ENCODE measurements around the gene GHRH.

The GHRH gene

DNA sequence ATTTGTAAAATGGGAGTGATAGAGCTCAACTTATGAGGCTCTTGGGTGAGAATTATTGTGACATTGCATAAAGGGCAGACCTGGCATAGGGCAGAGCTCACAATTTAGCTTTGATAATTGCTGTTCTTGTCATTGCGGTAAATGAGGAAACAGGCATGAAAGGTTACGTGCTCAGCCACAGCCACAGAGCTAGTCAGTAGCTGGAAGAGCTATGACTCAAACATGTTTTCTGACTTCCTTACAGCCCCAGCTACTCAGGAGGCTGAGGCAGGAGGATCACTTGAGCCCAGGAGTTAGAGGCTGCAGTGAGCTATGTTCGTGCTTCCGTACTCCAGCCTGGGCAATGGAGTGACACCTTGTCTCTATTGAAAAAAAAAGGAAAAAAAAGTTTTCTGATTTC is 3.5 kb upstream of the GHRH start:
- in situ Hi-C loops (cut with HindIII; ENCODE audit: low sequenced_read_pairs), result loop anchor here (5.0 to 25.0 kb wide), 2 partner anchors 87 to 247 kb away; partner anchors contain the start of gene NNAT

DNA sequence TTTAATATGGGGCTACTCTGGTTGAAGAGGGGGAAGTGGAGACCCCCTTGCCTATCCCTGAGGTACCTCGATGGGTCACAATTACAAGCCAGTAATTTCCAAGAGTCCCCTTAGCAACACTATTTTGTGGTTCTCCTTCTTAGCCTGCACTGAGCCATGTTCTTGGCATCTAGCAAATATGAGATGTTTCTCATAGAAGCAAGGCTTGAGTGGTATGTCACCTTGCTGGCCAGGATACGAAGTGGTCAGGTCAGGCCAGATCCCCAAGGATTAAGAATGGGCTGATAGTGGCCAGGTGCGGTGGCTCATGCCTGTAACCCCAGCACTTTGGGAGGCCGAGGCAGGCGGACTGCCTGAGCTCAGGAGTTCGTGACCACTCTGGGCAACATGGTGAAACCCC is 2.1 kb upstream of the GHRH start:
- in situ Hi-C loops (cut with HindIII; ENCODE audit: low sequenced_read_pairs), result loop anchor here (25.0 kb wide), 1 partner anchor 249 kb away; the partner anchor contains the start of gene NNAT

DNA sequence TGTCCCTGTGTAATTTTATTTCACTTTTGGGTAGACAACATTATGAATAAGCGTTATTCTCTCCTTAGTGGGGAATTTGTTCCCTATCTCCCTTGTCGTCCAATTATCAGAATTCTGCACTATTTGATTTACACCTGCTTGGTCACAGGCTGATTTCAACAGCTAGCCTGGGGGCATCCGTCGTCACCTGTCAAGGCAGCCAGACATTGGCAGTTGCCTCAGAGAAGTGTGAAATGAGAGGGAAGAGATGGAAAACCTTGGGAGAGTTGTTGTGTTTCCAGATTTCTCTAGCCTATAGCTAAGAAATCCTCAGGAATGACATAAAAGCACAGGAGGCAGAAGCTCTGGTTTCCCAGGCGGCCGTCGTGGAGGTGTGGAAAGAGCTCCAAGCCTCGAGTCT is 891 bp upstream of the GHRH start:
- in situ Hi-C loops (cut with HindIII; ENCODE audit: low sequenced_read_pairs), result loop anchor here (25.0 kb wide), 1 partner anchor 250 kb away; the partner anchor contains the start of gene NNAT

DNA sequence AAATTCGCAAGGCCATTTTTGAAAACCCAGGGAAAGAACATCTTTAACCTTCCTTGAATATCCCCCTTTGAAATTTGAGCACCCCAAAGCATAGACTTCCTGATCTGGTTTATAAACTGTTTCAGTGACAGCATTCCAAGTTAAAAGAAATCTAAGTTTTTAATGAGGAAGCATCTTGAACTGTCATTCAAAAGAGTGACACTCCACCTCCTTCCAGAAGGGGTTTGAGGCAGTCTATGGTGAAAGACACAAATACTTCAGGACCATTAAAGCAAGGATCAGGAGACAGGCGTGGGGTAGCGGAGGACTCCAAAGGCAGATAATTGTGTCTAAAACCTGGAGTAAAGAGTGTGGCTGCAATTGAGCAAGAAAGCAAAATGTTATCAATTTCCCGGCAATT is 691 bp downstream of the GHRH start:
- in situ Hi-C loops (cut with HindIII; ENCODE audit: low sequenced_read_pairs), result loop anchor here (25.0 kb wide), 1 partner anchor 251 kb away; the partner anchor contains the start of gene NNAT

DNA sequence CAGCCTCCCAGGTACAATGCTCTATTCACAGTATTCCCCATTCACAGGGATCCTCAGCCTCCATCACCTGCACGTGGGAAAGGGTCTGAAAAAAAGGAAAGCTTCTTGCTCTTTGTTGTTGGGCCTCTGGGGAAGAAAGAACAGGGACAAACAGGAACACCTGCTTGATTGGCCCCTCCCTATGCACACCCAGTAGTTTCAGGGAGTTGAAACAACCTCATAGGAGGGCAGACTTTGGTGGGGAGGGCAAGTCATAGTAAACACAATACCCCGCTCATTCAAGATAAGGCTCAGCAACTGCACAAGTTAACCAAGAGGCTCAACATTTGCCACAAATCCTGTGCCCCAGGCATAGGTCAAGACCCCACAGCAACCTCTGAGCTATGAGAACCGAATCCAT is 1.7 kb downstream of the GHRH start:
- in situ Hi-C loops (cut with HindIII; ENCODE audit: low sequenced_read_pairs), result loop anchor here (25.0 kb wide), 1 partner anchor 252 kb away; the partner anchor contains the start of gene NNAT

DNA sequence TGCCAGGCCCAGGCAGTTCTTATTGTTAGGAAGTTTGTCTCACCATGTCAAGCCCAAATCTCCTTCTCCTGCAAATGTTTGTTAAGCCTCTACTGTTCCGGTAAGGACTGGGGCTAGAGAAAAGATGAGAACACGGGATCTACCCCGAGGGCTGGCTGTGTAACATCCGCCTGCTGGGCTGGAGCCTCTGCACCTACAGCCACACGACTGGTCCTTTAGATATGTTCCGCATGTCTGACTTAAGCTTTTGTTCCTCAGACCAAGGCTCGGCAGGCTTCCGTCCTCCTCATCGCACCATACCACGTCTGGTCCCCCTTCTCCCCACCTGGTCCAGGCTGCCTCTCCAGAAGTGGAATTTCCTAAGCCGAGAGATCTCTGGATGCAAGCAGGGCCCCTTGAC is 2.6 kb downstream of the GHRH start:
- in situ Hi-C loops (cut with HindIII; ENCODE audit: low sequenced_read_pairs), result loop anchor here (25.0 kb wide), 1 partner anchor 253 kb away; the partner anchor contains the start of gene NNAT

DNA sequence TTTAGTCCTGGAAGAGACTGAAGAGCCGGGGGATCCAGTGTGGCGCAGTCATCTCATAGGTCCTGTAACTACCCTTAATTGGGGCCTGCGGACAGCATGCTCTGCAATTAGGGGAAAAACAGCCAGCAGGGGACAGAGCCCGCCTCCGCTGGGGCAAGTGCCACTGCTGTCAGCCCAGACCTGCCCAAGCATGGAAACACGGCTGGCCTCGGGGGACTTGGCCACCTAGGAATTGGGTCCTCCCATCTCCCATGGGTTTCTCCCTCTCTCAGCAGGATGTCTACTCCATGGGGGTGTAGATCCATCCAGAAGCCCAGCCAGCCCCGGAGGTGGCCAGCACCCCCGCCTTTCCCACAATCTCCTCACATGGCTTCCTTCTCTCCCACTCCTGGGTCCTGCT is 3.6 kb downstream of the GHRH start:
- in situ Hi-C loops (cut with HindIII; ENCODE audit: low sequenced_read_pairs), result loop anchor here (25.0 kb wide), 1 partner anchor 254 kb away; the partner anchor contains the start of gene NNAT

DNA sequence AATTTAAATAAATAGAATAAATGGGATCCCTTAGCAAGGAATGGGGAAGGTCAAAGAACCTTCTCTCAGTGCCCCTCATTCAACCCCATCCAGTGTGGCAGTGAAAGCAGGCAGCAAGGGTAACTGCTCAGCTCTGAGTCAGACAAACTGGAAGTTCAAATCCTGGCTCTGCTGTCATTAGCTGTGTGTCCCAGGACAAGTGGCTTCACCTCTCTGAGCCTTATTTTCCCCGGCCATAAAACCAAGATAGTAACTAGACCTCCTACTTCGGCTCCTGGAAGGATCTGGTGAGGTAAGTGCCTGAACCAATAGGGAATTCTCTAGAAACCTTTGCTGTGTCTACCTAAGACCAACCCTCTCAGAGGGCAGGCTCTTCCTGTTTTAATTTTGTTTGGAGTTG is 4.1 kb downstream of the GHRH start:
- in situ Hi-C loops (cut with HindIII; ENCODE audit: low sequenced_read_pairs), result loop anchor here (25.0 kb wide), 1 partner anchor 255 kb away; the partner anchor contains the start of gene NNAT

DNA sequence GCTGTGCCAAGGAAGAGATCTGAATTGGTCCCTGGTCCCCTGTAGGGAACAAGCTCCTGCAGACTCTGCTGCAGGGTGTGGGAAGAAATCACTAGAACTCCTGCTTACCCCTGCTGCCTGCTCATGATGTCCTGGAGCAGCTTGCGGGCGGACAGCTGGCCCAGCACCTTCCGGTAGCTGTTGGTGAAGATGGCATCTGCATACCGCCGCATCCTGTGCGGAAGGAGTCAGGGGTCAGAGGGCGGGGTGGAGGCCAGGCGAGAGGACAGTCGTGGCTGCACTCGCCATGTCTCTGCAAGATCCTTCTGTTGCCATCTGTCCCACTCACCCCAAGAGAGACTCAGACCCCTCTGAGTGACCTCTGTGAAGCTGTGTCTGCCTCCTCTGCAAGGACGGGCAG is 5.3 kb downstream of the GHRH start:
- in situ Hi-C loops (cut with HindIII; ENCODE audit: low sequenced_read_pairs), result loop anchor here (25.0 kb wide), 1 partner anchor 256 kb away; the partner anchor contains the start of gene NNAT

DNA sequence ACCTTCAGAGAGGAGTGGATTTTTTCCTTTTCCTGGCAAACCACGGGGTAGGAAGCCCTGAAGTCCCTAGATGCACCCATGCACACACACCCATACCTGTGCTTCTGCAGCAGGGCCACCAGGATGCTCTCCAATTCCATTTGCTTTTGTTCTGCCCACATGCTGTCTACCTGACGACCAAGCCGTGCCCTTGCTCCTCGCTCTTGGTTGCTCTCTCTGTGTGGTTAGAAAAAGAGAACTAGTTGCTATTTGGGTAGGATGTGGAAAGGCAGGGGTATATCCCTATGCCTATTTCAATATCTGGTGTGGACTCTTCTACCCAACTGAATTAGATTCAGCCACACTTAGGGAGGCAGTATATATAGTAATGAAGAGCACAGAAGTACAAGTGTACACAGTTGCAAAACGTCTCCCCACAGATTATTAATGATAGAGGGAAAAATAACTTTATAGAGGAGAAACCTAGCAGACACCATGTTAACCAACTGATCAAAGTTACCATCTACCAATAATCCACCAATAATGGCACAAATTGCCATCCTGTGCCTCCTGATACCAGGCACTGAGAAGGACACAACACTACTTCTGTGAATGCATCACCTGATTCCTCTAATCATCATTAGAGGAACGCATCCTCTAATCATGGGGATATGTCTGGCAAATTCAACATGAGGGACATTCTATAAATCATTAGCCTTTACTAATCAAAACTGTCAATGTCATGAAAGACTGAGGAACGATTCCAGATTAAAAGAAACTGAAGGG is 7.3 kb downstream of the GHRH start:
- in situ Hi-C loops (cut with HindIII; ENCODE audit: low sequenced_read_pairs), result loop anchor here (5.0 to 25.0 kb wide), 2 partner anchors 52 to 258 kb away; partner anchors contain the start of gene NNAT

DNA sequence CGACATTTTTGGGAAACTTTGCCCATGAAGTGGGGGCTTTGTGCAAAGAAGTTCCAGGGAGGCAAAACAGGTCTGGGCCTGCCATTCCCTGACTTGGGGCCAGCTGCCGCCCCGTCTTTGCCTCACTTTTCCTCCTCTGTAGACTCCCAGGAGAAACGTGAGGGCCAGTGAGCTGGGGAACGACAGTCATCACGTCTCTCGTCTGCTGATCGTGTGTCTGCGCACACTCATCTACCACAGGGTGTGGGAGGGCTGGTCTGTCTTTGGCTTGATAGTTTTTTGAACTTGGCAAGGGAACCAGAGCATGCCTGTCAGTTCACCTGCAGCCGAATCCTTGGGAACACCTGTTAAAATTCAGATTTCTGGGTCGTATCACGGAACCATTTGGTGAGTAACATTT is 8.5 kb downstream of the GHRH start:
- in situ Hi-C loops (cut with HindIII; ENCODE audit: low sequenced_read_pairs), result loop anchor here (5.0 to 25.0 kb wide), 2 partner anchors 51 to 259 kb away; partner anchors contain the start of gene NNAT

DNA sequence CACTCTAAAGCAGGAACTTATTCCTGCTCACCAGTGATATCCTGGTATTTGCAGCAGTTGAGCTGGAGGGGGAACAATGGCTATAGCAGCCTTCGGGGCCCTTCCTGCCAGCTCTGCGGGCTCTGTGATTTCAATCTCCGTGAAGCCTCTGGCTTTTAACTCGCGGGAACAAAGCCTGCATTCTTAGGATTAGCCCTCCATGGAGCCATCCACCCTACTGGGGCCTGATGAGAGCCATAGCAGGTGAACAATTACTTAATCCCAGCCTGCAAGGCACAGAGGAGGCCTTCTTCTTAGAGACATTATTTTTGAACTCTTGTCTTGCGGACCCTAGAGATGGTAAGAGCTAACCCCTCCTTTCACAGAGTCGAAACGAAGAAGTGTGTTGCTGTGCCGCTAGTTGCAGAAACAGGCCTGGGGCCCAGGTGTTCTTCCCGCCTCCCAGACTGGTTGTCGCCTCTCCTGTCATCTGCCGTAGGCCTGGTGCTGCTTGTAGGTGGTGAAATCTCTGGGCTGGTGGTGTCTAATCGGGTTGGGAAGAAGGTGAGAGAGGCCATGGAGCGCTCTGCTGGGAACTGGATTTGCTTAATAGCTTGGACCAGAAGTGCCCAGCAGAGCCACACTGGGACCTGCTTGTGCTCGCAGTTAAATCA is 9.7 kb downstream of the GHRH start:
- in situ Hi-C loops (cut with HindIII; ENCODE audit: low sequenced_read_pairs), result loop anchor here (5.0 to 25.0 kb wide), 2 partner anchors 50 to 260 kb away; partner anchors contain the start of gene NNAT

DNA sequence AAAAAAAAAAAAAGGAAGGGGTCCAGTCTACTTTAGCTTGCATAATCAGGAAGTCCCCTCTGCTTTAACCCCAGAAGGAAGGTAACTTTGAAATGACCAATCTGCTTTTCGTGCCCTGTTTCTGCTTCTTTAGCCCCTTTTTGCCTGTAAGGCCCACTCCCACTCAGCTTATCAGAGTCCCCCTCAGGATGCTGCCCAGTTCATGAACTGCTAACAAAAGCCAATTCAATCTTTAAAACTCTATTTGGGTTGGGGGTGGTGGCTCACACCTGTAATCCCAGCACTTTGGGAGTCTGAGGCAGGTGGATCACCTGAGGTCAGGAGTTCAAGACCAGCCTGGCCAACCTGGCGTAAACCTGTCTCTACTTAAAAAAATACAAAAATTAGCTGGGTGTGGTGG is 12.3 kb downstream of the GHRH start:
- in situ Hi-C loops (cut with HindIII; ENCODE audit: low sequenced_read_pairs), result no loop called here

DNA sequence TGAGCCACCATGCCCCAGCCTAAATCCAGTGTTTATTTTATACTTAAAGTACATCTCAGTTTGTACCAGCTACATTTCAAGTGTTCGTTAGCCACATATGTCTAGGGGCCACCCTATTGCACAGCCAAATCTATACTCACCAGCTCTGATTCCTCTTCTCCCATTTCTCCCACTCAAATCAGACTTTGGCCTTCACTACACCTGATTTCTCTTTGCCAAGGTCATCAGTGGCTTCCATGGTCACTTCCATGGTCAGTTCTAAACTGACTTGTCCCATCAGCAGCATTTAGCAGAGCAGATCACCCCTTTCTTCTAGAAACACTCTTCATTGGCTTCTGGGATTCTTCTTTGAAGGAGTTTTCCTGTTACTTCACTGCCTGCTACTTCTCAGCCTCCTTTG is 14.1 kb downstream of the GHRH start:
- in situ Hi-C loops (cut with HindIII; ENCODE audit: low sequenced_read_pairs), result no loop called here

DNA sequence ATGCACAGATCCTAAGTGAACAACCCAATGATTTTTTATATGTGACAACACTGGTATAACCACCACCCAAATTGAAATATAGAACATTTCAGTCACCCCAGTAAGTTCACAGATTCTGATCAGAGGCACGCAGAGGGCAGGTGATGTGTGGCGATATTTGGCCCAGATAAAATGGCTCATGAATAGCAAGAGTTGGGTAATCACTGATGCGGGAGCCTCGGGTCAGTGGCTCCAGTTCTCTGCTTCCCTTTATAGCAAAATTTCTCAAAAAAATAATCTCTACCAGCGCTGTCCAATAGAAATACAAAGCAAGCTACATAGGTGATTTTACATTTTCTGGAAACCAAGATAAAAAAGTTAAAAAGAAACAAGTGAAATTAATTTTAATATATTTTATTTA is 14.9 kb downstream of the GHRH start:
- in situ Hi-C loops (cut with HindIII; ENCODE audit: low sequenced_read_pairs), result no loop called here

DNA sequence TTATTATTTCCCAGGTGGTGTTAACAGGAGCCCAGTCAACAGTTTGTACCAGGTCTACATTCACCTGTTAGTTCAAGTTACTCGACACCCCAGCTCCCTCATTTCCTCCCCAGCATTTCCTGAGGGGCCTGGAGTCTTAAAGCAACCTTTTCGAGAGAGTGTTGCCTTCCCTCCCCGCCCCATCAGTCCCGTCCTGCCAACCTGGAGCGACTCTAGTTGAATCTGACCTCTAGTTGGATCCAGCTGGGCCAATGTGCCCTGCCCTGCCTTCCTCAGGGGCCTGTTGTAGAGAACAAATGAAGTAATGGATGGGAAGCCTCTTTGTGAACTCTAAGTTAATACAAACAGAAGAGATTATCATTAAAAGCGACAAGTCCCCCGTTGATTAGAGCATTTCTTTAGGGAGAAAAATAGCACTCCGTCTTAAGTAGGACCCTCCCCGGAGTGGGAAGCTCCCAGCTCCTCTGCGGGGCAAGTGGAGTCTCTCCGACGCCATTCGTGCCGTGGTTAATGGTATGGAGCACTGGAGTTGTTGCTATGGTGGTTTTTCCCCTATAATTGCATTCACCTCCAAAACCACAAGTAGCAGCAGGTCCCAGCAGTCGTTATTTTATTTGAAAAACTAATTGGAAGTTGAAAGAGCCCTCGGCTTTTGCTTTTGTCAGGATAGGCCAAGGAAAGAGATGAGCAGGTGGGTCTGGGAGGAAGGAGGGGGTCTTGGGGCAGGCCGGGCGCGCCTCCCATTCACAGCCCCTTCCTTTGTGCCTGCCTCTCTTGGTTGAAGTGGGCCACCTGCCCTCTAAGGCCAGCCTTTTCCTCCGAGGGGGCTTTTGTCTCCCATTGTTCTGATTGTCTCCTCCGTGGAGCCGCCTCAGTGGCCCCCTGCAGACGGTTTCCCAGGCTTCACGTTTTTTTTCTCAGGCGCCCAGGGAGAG is 16.1 kb downstream of the GHRH start:
- in situ Hi-C loops (cut with HindIII; ENCODE audit: low sequenced_read_pairs), result no loop called here

DNA sequence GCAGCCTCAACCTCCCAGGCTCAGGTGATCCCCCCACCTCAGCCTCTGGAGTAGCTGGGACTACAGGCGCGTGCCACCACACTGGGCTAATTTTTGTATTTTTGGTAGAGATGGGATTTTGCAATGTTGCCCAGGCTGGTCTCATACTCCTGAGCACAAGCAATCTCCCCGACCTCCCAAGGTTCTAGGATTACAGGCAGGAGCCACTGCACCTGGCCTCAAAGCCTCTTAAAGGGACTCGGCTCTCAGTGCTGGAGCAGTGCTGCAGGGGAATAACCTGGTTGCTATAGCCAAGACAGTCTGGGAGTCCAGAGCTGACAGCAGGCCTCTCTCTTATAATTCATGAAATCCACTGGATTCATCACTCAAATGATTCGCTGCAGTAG is 17.0 kb downstream of the GHRH start:
- in situ Hi-C loops (cut with HindIII; ENCODE audit: low sequenced_read_pairs), result no loop called here

DNA sequence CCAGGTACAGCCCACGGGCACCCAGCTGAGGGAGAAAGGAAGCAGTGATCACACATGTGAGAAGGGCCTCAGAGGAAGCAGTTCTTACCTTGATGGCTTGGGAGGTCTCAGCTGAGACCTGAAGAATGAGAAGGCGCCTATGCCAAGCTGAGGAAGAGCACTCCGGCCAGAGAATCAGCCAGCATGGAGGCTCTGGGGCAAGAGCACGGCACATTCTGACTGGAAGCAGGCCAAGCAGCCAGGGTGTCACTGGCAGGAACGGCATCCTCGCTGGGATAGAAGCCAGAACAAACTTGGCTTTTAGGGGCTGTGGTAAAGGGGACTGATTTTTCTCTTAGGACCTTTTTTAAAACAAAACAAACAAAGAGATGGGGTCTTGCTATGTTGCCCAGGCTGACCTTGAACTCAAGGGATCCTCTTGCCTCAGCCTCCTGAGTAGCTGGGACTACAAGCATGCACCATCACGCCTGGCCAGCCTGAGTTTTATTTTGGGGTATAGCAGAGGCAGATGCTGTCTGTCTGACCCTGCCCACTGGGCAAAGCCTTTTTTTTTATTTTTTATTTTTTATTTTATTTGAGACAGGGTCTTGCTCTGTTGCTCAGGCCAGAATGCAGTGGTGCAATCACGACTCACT is 17.6 kb downstream of the GHRH start:
- in situ Hi-C loops (cut with HindIII; ENCODE audit: low sequenced_read_pairs), result no loop called here

DNA sequence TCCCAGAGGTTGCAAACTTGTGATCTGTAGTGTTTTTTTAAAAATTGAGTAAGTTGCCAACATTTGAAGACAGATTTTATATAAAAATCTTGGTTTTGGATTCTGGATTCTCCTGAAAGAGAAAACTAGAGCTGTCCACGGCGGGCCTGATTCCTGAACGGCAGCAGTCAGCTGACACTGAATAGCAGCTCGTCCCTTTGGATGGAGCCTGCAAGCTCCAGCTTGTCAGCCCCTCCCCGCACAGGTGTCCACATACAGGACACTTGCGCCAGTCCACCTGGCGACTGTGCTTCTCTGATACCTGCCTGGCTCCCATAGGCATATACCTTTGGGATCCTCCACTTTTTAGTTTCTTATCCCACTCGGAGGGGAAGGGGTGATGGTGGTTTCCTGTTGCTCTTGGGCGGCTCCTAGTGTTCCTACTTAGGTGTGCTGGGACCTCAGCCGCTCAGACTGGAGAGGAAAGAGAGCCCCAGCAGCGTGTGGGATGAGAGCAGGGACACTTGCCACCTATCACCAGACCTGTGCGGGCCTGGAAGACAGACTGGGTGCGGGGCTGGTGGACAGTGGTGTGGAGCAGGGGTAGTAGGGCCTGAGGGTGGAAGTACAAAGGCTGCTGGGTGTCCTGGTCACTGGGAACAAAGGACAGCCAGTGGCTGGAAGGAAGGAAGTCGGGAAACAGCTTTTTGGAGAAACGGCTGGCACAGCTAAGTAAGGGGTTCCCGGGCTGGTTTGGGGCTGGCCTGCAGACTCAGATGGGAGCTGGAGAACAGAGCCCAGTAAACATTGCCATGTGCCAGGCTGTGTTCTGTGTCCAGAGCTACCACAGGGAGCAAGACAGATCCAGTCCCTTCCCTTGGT is 18.3 kb downstream of the GHRH start:
- in situ Hi-C loops (cut with HindIII; ENCODE audit: low sequenced_read_pairs), result no loop called here

All from DLD1 (cell line).